ENCODE results near the gene MRM3.

GRCh38 chr17:744937-745336, 37.2 kb upstream of the MRM3 start:
- TF ChIP-seq, protein P1, sequence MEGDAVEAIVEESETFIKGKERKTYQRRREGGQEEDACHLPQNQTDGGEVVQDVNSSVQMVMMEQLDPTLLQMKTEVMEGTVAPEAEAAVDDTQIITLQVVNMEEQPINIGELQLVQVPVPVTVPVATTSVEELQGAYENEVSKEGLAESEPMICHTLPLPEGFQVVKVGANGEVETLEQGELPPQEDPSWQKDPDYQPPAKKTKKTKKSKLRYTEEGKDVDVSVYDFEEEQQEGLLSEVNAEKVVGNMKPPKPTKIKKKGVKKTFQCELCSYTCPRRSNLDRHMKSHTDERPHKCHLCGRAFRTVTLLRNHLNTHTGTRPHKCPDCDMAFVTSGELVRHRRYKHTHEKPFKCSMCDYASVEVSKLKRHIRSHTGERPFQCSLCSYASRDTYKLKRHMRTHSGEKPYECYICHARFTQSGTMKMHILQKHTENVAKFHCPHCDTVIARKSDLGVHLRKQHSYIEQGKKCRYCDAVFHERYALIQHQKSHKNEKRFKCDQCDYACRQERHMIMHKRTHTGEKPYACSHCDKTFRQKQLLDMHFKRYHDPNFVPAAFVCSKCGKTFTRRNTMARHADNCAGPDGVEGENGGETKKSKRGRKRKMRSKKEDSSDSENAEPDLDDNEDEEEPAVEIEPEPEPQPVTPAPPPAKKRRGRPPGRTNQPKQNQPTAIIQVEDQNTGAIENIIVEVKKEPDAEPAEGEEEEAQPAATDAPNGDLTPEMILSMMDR (IDR thresholded peaks at IDR 0.05 in 8 of 11, conservative IDR thresholded peaks at IDR 0.05 in 3 of 11), result no peak
- TF ChIP-seq POLR2A (IDR thresholded peaks at IDR 0.05), result no peak
- TF ChIP-seq POLR2AphosphoS5 (IDR thresholded peaks at IDR 0.05), result no peak

All from spleen (tissue), 7 donors.